GF-D8 (cell line): ENCODE measurements around the gene ZNF865.
A peak's percentile ranks its signal among the peaks of the same experiment; 100 is the strongest.

ENCODE experiments used
- DNase-seq: peaks from one replicate; lab custom pipeline; 2025; lab: John Stamatoyannopoulos, UW

ZNF865 gene

DNA sequence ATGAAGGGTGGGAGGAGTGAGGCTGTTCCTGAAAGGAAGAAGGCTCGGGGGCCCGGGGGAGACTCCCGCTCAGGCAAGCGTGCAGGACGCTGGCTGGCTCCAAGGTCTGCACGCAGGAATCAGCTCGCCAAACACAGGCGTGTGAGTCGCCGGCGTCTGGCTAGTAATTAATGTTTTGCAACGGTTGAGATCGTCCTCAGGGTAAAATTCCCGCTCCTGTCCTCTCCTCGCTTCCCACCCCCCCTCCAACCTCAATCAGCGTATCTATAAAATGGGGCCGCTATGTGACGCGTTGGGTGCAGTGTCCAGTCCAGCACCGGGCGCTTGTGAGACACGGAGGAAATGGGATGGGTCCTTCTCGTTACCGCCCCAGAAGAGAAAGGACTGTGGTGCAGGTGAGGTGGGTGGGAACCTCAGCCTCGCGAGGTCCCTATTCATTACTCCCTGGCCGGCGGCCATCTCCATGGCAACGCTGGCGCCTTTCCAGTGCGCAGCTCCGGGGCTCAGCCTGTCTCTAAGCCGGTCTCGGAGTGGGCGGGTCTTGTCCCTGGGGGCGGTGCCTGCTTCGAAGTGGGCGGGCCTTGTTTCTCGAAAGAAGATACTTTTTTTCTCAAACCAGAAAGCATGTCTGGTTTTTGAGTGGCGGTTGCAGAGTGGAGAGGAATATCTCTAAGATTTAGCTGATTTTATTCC is 18.3 kb upstream of the ZNF865 start:
- no peak for DNase-seq

DNA sequence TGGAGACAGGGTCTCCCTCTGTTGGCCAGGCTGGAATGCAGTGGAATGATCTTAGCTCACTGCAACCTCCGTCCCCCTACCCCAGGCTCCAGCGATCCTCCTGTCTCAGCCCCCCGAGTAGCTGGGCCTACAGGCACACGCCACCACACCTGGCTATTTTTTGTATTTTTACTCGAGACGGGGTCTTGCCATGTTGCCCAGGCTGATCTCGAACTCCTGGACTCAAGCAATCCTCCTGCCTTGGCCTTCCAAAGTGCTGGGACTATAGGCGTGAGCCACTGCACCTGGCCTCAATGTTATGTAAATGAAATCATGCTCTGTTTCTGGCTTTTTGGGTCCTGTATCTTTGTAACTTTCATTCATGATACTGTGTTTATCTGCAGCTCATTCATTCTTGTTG is 16.7 kb upstream of the ZNF865 start:
- no peak for DNase-seq

DNA sequence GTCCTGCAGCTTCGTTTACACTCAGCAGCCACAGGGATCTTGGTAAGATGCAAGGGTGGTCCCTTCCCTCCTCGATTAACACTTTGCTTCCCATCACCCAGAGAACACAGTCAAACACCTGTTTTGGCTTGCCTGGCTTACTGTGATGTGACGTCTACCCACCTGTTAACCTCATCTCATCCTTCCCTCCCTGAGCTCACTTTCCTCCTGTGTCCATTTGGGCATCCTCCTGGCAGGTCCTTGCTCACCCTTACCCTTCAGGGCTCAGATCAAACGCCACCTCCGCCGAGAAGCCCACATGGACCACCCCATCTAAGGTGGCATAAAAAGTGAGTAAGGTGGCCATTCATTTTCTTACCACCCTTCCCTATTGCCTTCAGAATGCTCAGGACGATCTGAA is 15.3 kb upstream of the ZNF865 start:
- no peak for DNase-seq

DNA sequence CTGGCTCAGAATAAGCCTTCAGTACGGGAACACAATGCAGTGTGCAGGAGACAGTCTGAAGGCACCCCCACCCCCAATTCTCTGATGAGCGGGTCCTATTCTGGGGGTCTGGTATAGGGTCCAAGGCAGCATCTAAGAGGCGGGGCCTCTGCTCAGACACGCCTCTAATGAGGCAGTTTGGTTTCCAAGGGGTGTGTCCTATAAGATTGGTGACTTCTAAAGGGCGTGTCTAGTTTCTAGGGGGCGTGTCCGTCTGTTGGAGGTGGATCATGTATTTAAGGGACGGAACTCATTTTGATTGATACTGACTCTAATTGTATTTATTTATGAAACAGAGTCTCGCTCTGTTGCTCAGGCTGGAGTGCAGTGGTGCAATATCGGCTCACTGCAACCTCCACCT is 14.8 kb upstream of the ZNF865 start:
- DNase-seq: no peak

DNA sequence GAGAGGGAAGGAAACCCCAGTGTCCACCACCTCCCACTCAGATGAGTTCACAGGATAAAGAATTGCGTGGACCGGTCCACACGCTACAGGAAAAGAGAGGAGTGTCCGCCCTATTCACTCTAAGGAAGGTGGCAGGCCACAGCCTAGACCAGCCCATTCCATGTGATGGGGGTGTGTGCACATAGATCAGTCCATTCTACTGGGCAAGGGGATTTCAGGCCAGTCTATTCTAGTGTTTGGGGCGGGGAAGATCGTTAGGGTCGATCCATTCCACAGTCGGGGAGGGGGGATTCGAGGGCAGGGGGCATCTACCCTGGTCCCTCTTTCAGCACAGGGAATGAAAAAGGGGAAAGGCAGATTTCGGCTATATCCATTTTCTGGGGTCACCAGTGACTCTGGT is 13.9 kb upstream of the ZNF865 start:
- no peak for DNase-seq

DNA sequence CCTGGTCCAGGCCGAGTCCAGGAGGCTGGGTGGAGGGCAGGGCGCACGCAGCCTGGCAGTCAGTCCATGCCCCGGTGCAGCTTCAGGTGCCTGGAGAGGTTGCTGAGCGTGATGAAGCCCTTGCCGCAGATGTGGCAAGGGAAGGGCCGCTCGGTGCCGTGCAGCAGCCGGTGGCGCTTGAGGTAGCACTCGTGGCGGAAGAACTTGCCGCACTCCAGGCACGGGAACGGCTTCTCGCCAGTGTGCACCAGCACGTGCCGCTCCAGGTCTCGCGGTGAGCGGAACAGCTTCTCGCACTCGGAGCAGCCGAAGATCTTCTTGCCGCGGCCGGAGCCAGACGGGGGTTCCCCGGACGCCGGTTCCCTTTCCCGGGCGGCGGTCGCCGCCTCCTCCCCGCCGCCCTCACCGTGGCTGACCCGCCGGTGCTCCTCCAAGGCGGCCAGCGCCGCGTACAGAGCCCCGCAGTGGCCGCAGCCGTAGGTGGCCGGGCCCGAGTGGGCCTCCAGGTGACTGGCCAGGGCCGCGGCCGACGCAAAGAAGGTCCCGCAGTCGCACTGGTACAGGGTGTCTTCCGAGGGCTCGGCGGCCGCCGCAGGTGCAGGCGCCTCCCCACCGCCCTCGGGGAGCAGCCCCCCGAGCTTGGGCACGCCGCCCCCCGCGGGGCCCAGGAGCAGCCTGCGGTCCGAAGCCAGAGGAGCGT is 12.9 kb upstream of the ZNF865 start:
- no peak for DNase-seq

DNA sequence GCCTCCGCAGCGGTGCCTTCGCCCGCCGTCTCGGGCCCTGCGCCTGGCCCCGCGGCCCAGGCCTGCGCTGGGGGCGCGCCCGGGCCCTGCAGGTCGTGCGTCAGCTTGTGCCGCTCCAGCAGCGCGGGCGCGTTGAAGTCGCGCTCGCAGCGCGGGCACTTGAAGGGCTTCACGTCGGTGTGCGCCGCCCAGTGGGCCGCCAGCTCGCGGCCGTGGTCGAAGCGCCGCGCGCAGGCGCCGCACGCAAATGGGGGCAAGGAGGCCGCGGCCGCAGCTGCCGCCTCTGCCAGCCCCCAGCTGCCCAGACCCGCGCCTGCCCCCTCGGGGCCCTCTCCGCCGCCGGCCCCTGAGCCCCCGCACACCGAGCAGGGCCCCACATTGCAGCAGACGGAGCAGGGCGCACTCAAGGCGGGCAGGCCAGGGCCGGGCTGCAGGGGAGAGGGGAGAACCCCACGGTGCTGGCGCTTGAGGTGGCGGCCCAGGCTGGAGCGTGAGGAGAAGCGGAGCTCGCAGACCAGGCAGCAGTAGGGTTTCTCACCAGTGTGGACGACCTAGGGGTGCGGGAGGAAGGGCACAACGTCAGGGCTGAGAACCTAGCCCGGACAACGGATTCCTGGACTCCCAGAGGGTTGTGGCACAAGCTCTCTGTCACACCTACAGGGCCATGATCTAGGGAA is 12.2 kb upstream of the ZNF865 start:
- no peak for DNase-seq

DNA sequence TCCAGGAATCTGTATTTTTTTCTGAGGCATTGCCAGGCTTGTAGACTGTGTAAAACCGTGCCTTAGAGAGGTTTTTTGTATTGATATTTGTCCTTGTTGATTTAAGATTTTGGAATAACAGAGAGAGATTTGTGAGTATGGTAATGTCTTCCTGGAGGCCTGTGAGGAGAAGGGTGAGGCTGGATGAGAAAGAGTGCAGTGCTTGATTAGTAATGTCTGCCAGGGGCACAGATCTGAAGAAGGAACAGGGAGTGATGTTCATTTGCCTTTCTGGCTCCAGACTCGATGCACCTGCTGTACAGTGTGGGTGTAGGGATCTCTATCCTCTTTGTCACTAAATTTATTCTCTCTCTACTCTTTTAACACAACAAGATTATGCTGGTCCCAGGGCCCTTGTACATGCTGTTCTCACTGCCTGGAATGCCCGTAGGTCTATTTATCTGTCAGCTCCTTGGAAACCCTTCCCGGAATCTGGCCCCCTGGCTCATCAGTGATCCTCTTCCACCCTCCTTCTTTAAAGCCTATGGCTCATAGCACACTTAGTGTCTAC is 10.4 kb upstream of the ZNF865 start:
- no peak for DNase-seq

DNA sequence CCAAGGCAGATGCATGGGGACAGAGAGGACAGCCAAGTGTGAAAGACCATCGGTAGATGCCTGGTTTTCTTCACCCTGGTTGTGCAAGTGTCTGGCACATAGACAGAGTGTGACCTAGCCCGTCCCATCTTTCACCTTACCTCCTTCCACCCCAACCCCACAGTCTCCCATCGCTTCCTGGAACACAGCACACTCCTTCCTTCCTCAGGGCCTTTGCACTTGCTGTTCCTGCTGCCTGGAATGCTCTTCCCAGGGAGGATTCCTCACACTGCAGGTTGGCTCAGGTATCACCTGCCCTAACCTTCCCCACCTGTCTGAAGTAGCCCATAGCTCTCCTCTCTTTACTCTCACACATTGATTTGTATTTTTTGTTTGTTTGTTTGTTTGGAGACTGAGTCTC is 9.1 kb upstream of the ZNF865 start:
- no peak for DNase-seq

DNA sequence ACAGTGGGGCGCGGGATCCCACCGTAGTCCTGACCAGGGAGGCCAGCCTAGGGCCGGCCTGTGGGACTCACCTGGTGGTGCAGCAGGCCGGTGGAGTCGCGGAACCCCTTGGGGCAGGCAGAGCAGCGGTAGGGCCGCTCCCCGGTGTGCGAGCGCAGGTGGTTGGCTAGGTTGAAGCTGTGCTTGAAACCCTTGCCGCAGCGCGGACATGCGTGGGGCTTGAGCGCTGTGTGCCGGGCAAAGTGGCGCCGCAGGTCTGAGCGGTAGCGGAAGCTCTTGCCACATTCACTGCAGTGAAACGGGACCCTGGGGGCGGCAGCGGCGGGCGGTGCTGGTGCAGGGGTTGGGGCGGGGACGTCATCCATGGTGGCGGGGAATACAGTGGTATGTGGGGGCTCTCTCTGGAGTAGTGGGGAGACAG is 7.9 kb upstream of the ZNF865 start:
- DNase-seq: no peak

DNA sequence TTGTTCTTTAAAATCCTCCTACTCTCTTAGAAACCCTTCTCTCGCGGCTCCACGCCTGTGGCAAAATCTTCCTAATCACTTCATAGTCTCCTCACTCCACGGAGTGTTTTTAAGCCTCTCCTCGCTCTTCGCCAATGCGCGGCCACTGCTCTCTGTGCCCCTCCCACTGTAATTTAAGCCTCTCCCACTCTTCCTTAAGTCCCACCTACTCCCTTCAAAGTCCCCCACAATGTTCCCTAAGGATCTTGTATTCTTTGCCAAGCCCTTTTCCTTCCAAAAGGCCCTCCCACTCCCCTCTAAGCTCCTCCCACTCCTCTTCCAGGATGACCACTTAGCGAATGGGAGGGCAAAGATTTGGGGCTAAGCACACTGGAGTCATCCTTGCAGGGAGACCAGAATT is 7.4 kb upstream of the ZNF865 start:
- DNase-seq: no peak

DNA sequence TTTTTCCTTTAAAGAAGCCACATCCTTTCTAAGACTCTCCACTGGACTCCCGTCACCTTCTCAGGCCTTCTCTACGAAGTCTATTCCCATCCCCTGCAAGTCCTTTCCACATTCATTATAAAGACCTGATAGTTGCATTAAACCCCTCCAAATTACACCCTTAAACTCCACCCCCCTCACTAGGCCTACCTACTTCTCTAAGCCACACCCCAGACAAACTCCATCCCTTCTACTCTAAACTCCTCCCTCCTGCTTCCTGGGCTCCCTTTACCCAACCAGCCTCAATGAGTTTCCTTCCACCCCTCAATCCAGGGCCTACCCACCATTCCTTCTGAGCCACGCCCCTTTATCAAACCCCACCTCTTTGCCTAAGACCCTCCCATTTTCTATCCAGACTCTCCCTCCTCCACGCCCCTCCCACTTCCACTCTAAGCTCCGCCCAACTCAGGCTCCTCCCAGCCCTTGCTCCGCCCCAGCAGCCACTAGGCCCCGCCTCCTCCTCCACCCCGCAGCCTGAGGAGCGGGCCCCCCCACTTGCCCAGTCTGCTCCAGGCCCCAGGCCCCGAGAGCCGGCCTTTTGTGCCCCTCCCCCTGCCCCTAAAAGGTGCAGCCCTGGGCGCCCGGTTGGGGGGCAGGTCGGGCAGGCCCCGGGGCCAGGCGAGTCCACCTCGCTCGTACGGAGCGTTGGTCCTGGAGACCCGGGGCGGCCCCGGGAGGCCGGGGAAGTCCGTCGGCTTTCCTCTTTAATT is 6.6 kb upstream of the ZNF865 start:
- DNase-seq: peak; percentile 73

DNA sequence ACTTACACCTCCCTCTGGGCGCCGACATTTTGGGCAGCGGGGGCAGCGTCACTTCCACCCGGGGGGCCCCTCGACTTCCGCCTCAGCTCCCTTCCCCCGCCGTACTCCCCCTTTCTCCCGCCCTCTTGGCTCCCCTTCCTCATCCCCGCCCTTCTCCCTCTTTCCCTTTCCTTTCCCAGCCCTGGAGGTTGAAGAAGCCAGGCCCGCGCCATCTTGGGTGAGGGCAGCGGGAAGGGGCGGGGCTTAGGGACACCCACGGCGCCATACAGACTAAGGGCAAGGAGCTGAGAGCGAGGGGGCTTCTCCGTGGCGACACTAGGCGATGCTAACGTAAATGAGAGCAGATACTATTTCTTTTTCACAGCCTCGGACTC is 6.0 kb upstream of the ZNF865 start, which contains the start of gene FIZ1:
Gene FIZ1, minus strand, starts transcription at position 50 of the 374 bp plus-strand sequence. CDS start 1,652 bp downstream, outside the sequence.
- DNase-seq: peak; percentile 94

DNA sequence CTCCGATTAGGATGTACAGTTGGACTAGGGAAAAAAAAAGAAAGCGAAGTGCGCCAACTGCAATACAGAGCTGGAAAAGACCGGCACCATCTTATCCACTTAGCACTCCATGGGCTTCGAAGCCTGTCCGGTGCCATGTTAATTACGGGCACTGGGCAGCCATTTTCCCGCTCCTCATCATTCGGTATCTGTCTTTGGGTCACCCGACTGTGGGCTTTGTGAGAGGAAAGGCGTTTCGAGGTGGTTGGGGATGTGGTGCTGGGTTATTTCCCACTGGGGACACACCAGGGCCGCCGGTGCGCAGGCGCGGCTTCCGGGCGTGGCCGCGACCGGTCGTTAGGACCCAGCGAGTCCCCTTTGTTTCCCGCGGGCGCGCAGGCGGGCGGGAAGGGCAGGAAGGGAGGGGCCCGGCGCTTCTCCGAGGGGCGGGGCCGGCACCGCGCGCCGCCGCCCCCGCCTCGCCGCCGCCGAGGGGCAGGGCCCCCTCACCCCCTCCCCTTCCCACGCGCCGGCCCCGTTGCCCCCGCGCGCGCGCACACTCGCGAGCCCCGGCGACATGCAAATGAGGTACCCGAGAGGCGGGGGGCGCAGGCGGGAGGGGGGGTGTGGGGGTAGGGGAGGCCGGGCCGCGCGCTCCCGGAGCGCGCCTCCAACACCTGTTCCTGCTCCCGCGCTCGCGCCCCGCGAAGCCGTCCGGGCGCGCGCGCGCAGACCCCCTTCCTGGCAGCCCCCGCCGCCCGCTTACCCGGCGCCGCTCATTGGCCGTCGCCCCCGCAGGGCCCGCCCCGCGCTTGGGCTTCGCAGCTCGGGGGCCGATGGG is 5.4 kb upstream of the ZNF865 start, which contains the start of gene ZNF524:
Gene ZNF524, plus strand, starts transcription at position 447 of the 820 bp plus-strand sequence. CDS start 1,825 bp downstream, outside the sequence.
- DNase-seq: peak; percentile 84

DNA sequence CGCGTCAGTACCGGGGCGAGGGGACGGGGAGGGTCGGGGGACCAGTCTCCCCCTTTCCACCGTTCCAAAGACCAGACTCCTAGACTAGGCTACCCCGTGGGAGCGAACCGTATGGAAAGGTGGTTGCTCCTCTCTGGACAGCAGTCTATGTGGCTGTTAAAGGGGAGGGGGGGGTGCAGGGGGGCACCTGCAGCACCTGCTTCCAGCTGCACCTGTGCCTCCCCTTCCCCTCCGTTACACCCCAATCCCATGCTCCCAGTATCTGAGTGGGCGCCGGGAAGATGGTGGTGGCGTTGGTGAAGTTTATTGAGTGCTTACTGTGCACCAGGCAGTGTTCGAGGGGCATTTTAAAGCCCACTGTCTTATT is 4.8 kb upstream of the ZNF865 start:
- no peak for DNase-seq

DNA sequence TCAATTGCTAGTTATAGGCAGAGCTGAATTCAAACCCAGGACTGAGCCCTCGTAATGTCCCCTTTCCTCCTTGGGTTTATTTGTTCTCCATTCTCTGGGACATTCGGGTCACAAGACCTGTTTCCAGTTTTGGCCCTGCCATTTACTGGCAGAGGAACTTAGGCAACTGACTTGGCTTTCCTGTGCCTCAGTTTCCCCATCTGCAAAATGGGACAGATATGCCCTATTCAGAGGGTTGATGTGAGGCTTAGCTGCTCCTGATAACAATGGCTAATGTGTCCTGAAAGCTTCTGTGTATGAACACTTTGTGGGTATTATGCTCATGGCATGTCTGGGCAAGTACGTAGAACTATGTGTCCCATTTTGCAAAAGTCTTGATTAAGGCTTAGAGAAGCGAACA is 4.4 kb upstream of the ZNF865 start:
- DNase-seq: no peak

DNA sequence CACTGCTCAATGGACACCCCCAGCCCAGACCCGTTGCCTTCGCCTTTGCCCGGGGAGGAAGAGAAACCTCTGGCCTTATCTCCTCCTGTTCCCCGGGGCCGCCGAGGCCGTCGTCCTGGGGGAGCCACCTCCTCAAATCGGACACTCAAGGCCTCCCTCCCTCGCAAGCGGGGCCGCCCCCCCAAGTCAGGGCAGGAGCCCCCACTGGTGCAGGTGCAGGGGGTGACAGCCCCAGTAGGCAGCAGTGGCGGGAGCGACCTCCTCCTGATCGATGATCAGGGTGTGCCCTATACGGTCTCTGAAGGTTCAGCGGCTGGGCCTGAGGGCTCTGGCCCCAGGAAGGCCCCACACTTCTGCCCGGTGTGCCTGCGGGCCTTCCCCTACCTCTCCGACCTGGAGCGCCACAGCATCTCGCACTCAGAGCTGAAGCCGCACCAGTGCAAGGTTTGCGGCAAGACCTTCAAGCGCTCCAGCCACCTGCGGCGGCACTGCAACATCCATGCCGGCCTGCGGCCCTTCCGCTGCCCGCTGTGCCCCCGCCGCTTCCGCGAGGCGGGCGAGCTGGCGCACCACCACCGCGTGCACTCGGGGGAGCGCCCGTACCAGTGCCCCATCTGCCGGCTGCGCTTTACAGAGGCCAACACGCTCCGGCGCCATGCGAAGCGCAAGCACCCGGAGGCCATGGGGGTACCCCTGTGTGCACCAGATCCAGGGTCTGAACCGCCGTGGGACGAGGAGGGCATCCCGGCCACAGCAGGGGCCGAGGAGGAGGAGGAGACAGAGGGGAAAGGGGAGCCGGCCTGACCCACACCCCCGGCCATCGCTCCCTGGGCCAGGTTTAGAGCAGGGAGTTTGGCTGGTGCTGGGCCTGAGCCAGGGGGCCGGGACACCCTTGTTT is 3.1 kb upstream of the ZNF865 start:
- no peak for DNase-seq

DNA sequence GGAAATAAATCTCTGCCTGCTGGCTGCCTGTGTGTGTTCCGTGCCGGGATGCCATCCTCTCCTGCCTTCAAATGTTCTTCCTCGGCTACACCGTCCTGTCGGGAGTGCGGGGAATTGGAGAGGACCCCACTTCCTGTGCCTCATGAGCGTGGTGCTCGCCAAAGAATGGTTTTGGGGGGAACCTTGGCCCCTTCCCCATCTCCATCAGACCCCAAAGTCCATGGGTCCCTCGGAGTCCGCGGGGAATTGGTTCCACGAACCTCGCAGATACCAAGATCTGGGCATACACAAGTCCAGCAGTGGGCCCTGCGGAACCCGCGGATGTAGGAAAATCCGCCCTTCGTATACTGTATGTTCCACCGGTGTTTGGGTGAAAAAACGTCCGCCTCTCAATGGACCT is 2.3 kb upstream of the ZNF865 start:
- DNase-seq: no peak

DNA sequence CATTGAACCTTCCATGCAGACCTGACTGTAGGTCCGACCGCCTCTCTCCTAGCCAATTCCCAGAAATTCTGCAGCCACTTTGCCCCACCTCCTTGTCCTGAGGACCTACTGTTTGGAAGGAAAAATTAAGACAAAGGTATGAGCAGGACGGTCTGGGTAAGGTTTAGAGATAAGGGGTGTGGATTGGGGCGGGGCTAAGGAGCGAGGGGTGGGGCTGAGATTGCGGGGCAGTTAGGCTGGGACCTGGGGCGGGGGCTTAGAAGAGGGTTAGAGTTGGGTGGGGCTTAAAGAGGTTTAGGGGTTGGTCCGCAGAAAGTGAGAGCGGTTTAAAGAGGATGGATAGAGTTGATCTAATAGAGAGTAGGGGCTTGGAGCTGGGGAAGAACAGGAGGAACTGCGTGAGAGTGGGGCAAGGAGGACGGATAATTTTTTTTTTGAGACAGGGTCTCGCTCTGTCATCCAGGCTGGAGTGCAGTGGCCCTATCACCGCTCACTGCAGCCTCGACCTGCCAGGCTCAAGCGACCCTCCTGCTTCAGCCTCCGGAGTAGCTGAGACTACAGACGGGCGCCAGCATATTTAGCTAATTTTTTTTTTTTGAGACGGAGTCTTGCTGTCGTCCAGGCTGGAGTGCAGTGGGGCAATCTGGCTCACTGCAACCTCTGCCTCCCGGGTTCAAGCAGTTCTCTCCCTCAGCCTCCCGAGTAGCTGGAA is 1.7 kb upstream of the ZNF865 start:
- DNase-seq: no peak
